GM19395 (cell line): ENCODE measurements around the gene ARMH4.

ENCODE experiments used
- ATAC-seq: cut with Tn5 transposase; IDR thresholded peaks from one replicate; pipeline ENCODE4 v1.9.1; 2021; ENCODE audit warnings: mild to moderate bottlenecking, moderate library complexity; ENCODE audit not compliant: unreplicated experiment

The ARMH4 gene

DNA sequence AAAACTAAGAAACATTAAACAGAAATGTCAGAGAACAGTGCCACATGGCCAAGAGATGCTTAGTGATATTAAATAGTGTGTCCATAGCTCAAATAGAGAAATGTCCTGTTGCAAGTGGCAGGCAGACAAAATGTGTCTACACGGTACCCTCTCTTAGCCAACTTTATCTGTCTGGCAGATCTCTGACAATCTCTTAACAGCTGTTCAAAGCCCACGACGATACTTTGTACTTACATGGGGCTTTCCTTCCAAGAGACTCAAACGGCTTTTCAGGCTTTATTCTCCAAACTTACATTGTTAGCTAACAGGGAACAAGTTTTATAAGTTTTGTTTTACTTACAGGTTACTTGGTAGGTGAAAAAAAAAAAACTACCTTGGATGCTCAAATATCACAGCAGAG lies 45.6 kb downstream of the ARMH4 start:
- ATAC-seq = no peak

GRCh38 chr14:58104808-58105207 lies 47.2 kb downstream of the ARMH4 start:
- ATAC-seq = no peak

DNA sequence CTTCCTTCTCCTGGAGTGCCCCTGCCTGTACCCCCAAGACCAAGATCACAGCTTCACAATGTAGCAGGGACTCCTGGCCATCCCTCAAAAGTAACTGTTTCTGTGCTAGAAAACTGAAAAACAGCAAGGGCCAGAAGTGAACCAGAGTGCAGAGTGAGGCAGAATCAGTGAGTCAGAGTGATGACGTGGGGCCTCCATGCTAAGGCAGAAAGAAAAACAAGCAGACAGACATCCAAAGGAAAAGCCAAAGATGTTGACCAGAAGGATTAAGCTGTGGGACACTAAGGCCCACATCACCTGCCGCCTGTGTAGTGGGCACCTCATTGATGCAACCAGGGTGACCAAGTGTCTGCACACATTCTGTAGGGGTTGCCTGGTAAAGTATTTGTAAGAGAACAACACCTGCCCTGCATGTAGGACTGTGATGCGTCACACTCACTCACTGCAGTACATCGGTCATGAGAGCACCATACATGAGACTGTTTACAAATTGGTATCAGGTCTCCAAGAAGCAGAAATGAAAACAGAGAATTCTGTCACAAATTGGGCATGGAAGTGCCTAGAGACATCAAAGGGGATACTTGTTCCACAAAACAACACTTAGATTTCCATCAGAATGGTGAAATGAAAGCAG lies 51.2 kb downstream of the ARMH4 start:
- no peak for ATAC-seq

DNA sequence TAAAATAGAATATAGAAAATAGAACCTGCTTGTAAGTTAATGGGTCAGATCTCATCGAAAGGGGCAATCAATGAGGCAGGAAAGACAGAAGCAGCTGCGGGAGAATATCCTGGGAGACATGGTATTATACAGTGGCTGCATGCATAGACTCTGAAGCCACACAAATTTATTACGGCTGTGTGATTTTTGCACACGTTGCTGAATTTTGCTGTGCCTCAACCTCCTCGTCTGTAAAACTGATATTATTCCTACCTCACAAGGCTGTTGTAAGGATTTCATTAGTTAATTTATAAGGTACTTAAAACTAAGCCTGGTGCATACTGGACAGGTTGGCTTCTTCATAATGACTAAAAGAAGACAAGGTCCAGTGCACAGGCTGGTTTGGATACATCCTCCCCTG lies 52.3 kb downstream of the ARMH4 start:
- ATAC-seq = no peak

DNA sequence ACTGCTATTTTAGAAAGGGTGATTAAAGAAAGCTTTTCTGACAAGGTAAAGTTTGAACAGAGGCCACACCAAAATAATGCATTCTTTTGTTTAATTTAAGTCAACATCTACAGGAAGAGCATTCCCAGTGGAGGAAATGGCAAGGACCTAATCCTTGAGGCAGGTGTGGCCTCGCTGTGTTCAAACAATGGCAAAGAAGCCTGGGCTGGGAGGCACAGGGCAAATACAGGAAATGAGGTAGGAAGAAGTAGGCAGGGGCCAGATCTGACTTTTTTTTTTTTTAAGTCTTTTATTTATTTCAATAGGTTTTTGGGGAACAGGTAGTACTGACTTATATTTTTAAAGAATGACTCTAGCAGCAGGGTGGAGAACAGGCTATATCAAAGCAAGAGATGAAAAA lies 53.5 kb downstream of the ARMH4 start:
- no peak for ATAC-seq

DNA sequence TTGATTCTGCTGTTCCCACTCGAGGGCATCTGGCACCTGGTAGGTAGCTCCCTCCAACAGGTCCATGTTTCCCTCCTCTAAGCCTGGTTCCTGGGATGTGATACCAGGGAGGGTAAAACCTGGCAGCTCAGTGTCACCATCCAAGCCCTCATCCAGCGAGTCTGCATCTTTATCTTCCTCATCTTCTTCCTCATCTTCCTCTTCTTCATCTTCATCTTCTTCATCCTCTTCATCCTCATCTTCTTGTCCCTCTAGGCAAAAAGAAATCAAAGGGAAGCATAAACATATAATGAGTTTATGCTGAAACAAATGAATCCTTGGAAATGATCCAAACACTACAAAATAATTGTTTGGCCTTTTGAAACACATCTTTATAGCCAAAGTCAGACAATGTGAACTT lies 55.3 kb downstream of the ARMH4 start:
- no peak for ATAC-seq

- no peak for ATAC-seq
Observed at GRCh38 chr14:58091883-58092630, 60.0 kb downstream of the ARMH4 start.

DNA sequence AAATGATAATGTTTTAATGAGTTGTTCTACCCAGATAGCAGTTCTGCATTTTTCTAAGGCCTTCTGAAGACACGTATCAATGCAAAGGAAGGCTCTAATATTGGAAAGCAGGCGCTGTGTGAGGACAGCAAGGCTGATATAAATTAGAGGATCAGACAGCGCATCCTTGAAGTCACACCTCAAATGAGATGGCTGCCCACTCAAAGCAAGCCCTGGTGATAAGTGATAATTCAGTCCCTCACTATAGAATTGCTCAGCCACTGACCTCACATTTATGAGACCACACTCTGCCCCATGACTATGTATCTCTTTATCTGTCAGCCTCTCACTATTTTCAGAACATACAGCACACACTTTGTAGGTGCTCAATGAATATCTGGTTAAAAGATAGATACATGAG lies 62.4 kb downstream of the ARMH4 start:
- ATAC-seq = no peak

GRCh38 chr14:58088961-58089360 lies 63.1 kb downstream of the ARMH4 start:
- ATAC-seq = no peak

DNA sequence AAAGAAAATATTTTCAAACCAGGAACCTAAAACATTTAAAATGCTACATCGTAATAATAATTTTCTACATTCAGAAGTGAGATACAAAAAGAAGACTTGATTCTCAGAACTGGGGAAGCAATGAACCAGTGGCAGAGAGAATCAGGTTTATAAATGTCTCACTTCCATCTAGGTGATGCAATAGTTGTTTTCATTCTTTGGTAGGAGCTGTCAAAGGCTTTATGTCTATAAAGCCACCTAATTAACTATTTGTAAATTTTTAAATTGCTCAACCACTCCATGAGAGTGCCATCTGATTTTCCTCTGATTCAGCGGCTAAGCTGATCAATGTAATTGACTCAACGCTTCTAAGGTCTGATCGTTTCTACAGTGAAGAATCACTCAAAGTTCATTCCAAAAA lies 66.1 kb downstream of the ARMH4 start:
- no peak for ATAC-seq

DNA sequence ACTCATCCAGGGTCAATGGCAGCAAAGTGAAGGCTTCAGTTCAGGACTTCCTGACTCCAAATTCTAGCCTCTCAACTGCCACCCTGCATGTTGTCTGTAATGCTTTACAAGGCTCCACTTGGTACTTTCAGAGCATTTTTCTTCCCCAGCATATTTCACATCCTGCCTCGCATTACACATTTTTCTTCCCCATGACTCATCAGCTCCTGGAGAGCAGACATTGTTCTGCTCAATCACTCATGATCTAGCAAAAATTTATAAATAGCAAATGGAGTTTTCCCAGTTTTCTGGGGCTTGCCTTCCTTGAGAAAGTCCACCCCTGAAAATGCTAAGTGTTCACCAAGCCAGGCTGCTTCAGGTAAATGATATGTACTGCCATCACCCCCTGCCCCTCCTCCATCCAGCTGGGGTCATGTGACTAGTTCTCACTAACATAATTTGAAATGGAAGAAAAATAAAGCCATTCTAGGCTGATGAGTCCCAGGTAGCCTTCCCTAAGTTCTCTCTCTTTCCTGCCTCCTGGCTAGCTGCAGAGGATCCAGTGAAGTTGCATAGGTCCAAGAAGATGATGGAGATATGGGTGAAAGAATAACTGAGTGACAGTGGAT lies 69.4 kb downstream of the ARMH4 start:
- no peak for ATAC-seq

DNA sequence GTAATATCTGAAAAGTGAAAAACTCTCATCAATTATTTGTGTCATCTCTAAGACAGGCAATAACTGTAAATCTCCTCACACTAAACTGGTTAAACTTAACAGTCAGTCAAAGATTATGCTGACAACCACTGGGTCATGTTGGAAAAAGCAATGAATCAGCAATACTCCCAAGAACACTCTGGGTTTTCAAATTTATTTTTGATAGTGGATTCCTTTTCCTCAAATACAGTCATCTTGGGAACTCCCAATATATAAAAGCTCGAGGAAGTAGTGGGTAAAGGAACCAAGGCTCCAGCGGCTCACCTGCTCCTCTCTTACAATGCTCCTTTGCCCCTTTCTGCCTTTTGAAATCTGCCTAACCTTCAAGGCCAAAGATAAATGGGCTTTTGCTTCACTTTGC lies 70.0 kb downstream of the ARMH4 start:
- no peak for ATAC-seq

DNA sequence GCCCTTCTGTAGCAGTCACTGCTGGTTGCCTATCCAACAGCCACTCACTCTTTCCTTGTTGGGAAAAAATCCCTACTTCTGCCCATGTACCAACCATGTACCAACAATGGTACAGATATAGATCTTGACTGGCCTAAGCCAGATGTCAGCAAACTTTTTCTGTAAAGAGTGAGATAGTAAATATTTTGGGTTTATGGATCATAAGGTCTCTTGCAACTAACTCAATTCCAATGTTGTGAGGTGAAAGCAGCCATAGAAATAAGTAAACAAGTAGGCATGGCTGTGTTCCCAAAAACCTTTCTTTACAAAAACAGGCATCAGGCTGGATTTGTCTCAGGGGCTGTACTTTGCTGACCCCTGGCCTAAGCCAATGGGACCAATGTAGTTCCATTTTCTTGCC lies 73.5 kb downstream of the ARMH4 start:
- ATAC-seq = no peak

- ATAC-seq = no peak
Observed at GRCh38 chr14:58078068-58078467, 73.9 kb downstream of the ARMH4 start.

- no peak for ATAC-seq
Observed at GRCh38 chr14:58077621-58078020, 74.4 kb downstream of the ARMH4 start.

DNA sequence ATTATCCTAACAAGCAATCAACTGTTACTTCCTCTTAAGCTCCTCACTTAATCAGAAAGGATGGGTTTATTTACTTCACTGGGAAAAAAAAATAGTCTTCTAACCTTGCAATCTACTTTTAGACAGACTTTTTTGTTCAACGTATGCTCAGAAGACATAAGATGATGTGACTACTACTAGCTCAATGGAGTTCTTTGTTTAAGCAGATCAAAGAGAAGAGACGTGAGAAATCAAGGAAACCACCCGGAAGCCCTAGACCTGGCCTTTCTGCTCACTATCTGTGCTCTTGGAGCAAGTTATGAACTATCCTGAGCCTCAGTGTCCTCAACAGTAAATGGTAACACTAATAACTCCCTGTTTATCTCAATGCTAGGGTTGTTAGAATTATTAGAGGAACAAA lies 78.5 kb downstream of the ARMH4 start:
- ATAC-seq = no peak

DNA sequence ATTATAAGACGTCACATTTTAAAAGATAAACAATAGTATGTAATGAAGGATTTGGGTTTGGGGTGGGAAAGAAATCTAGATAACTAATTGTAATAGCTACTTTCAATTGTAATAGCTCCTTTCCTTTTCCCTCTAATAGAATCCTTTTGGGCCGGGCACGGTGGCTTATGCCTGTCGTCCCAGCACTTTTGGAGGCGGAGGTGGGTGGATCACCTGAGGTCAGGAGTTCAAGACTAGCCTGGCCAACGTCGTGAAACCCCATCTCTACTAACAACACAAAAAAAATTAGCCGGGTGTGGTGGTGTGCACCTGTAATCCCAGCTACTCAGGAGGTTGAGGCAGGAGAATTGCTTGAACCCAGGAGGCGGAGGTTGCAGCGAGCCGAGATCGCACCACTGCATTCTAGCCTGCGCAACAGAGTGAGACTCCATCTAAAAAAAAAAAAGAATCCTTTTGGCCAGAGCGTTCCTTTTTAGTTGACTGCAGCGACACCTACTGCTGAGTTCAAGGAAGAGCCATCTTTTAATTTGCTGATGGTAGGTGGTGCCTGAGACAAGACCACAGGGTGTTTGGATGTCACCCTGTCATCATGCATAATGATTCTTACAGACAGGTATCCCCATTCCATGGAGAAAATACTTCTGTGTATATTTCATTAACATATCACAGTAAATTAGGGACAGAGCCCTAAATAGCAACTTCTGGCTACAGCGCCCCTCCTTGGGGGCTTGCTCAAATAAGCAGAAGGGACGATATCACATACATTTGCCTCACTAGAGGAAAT lies 79.5 kb downstream of the ARMH4 start:
- peak; percentile 91 for ATAC-seq

DNA sequence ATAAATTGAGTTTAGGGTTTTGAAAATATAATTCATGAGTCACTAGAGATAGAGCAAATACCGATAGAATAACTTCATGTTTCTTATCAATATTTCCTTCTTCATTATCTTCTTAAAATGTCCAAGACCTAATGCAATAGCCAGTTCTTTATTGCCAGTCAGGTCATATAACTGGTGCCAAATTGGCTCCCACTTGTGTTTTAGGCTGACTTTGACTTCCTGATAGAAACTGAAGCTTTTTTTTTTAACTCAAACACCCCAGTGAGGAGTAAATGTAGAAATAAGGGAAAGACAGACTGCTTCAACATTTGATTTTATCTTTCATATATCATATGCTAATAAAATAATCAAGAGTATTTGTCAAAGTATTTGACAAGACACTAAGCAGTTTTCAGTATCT lies 80.7 kb downstream of the ARMH4 start:
- no peak for ATAC-seq

- no peak for ATAC-seq
Observed at GRCh38 chr14:58068306-58068705, 83.7 kb downstream of the ARMH4 start.

GRCh38 chr14:58066115-58066514 lies 85.9 kb downstream of the ARMH4 start:
- no peak for ATAC-seq

DNA sequence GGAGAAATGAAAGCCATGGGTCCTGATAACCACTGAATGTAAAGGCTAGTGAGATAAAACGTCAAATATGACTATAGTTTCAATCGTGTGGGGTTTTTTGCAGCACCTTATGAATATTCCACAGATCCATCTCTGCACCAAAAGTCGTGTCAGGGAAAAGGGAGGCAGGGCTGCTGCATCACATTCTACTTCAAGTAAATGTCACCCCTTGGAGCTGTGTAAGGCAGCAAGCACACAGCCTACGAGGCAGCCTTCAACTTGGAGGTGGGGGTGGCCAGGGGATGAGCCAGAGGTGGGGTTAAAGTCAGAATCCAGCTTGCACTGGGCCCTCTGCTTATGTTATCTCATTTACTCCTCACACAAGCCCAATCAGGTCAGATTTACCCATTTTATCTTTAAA lies 90.4 kb downstream of the ARMH4 start:
- no peak for ATAC-seq

DNA sequence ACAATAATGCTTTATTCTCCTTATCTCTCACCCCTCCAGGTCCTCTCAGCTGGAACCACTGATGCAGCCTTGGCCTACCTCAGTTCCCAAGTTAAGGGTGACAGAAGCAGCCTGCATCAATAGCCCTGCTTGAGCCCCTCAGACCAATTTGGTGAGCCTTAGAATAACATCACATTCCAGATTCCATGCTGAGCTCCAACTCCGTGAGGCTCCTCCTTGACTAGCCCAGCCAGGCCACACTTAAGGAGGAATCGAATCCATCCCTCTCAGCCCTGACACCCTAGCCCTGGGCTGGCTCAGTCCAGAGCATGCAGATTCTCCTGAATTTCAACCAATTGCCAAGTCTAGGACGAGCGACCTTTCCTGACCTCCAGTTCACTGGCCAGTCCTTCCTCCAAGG lies 91.1 kb downstream of the ARMH4 start:
- no peak for ATAC-seq
